ENCODE results near the gene OXLD1. TPM values are rescaled to one million over a fixed set of nuclear protein-coding genes. Genes with fewer than 3 reads are reported as not detected.

OXLD1 gene
- total and polyA plus RNA-seq, 10 of the 15 experiments (the other 5 are each of a cell fraction or from before 2014, with no cell fraction given), result 4.6 to 89.5 (median 39.8) TPM

- TF ChIP-seq ZBTB33 (IDR thresholded peaks at IDR 0.05) (no peak), SMAD1 (IDR thresholded peaks at IDR 0.05; ENCODE audit: low read depth, partially characterized antibody) (no peak), PKNOX1 (IDR thresholded peaks at IDR 0.05) (no peak; the same call in 1 of the 2 replicates), USF2 (IDR thresholded peaks at IDR 0.05; ENCODE audit: borderline replicate concordance, low read depth, low read length) (no peak), NFXL1 (IDR thresholded peaks at IDR 0.05; ENCODE audit: borderline replicate concordance) (no peak), MEF2A (IDR thresholded peaks at IDR 0.05; ENCODE audit: insufficient read depth, low read depth, low read length) (0 out of 2 replicates have a peak, but pooled peaks have one; percentile 62), KAT2A (conservative IDR thresholded peaks at IDR 0.05; ENCODE audit: control insufficient read depth, low read depth, low read length) (no peak), HDGF (IDR thresholded peaks at IDR 0.05) (peak; percentile 64; the same call in 1 of the 2 replicates), FOXK2 (IDR thresholded peaks at IDR 0.05) (no peak), DPF2 (IDR thresholded peaks at IDR 0.05) (peak; percentile 77; the same call in 1 of the 2 replicates), ZBTB11 (CRISPR knock-in tag; IDR thresholded peaks at IDR 0.05) (no peak), STAT3 (IDR thresholded peaks at IDR 0.05; ENCODE audit: low read depth, low read length) (no peak), NFIC (IDR thresholded peaks at IDR 0.05; ENCODE audit: low read depth, low read length) (no peak), SREBF1 (IDR thresholded peaks at IDR 0.05; ENCODE audit: low read length) (no peak), ATF3 (IDR thresholded peaks at IDR 0.05; ENCODE audit: borderline replicate concordance, extremely low read depth, low read depth, low read length) (no peak), ATF7 (IDR thresholded peaks at IDR 0.05; ENCODE audit: low read depth) (no peak), CTCF (IDR thresholded peaks at IDR 0.05 in 2 of 3, conservative IDR thresholded peaks at IDR 0.05 in 1 of 3; ENCODE audit: control insufficient read depth in 2 of 3, extremely low read depth in 1 of 3, insufficient read depth in 1 of 3, low read depth in 3 of 3, low read length in 3 of 3) (no peak), CBX3 (IDR thresholded peaks at IDR 0.05; ENCODE audit: borderline replicate concordance, low read depth) (no peak), SUPT20H (IDR thresholded peaks at IDR 0.05; ENCODE audit: borderline replicate concordance, control insufficient read depth, low read depth, low read length) (no peak), POLR2A (IDR thresholded peaks at IDR 0.05; ENCODE audit: low read depth, low read length) (peak; percentile 94)
These were observed 36.7 kb upstream of the OXLD1 start, which contains the start of gene MRPL12 (continued) for GRCh38 chr17:81702934-81703746.

Data from GM12878 (cell line).